OCI-LY7 (cell line): ENCODE data around the gene HS3ST3B1. TPM values are rescaled to one million over a fixed set of nuclear protein-coding genes. Genes with fewer than 3 reads are reported as not detected.

Source experiments
- Bru-seq: library from RNA; stranded (reverse); fragments of 400-500 nt; gene quantifications from one replicate; lab custom pipeline; 2021; lab: Mats Ljungman, UMichigan
- BruChase-seq, 2 experiments: library from RNA; stranded (reverse); fragments of 400-500 nt; gene quantifications; one replicate each; lab custom pipeline; 2021; lab: Mats Ljungman, UMichigan
- BruUV-seq: library from RNA; stranded (reverse); fragments of 400-500 nt; replicated peaks from 2 replicates; lab custom pipeline; 2021; lab: Mats Ljungman, UMichigan
- CTCF ChIA-PET: fragments of 300-600 bp; sonication (Branson Sonifier 250); formaldehyde crosslinking; loops from one replicate; lab custom pipeline; 2022; ENCODE audit warnings: antibody characterized with exemption; ENCODE audit not compliant: unreplicated experiment; lab: Charles Lee
- POLR2A ChIA-PET: fragments of 300-600 bp; sonication (Branson Sonifier 250); formaldehyde crosslinking; loops from one replicate; lab custom pipeline; 2022; ENCODE audit warnings: antibody characterized with exemption; lab: Charles Lee
- DNase-seq: peaks from one replicate; pipeline ENCODE4 v3.0.0-alpha.2; 2015; ENCODE audit warnings: low spot score
- H2AFZ ChIP-seq: fragments of 200-600 bp; sonication (generic), shearing (Covaris generic); 2 replicates; pipeline ENCODE4 v1.6.1; 2014; ENCODE audit warnings: mild to moderate bottlenecking, antibody characterized with exemption, low read length, moderate library complexity
- H3K27ac ChIP-seq: fragments of 200-600 bp; sonication (generic); 2 replicates; pipeline ENCODE4 v1.5.1; 2014; ENCODE audit warnings: mixed run types, low read depth, mild to moderate bottlenecking, moderate library complexity, low read length, inconsistent platforms; ENCODE audit not compliant: poor library complexity, severe bottlenecking
- H3K36me3 ChIP-seq: fragments of 200-600 bp; sonication (generic); 2 replicates; pipeline ENCODE4 v1.6.1; 2014; ENCODE audit warnings: mild to moderate bottlenecking, antibody characterized with exemption, low read length, moderate library complexity, mixed read lengths; ENCODE audit not compliant: insufficient read depth
- H3K4me1 ChIP-seq: fragments of 200-600 bp; sonication (generic); 2 replicates; pipeline ENCODE4 v1.5.1; 2014; ENCODE audit warnings: mild to moderate bottlenecking, low read length; ENCODE audit not compliant: insufficient read depth, poor library complexity, severe bottlenecking
- H3K4me2 ChIP-seq: fragments of 200-600 bp; sonication (generic); 2 replicates; pipeline ENCODE4 v1.6.1; 2014; ENCODE audit warnings: mild to moderate bottlenecking, low read length
- H3K4me3 ChIP-seq: fragments of 200-600 bp; sonication (generic); 2 replicates; pipeline ENCODE4 v1.5.1; 2014; ENCODE audit warnings: mild to moderate bottlenecking, low read depth, low read length; ENCODE audit not compliant: poor library complexity, severe bottlenecking
- H3K79me2 ChIP-seq: fragments of 200-600 bp; sonication (generic); 2 replicates; pipeline ENCODE4 v1.6.1; 2016; ENCODE audit warnings: low read depth, mild to moderate bottlenecking, low read length, moderate library complexity, mixed read lengths; ENCODE audit not compliant: insufficient read depth
- H3K9me2 ChIP-seq: fragments of 200-600 bp; sonication (generic); 2 replicates; pipeline ENCODE4 v1.6.1; 2016; ENCODE audit warnings: mild to moderate bottlenecking, low read length, mixed read lengths; ENCODE audit not compliant: insufficient read depth
- H3K9me3 ChIP-seq: fragments of 200-600 bp; sonication (generic); 2 replicates; pipeline ENCODE4 v1.6.1; 2014; ENCODE audit warnings: mild to moderate bottlenecking, mixed run types, low read length, mixed read lengths
- H4K20me1 ChIP-seq: fragments of 200-600 bp; sonication (generic); 2 replicates; pipeline ENCODE4 v1.6.1; 2014; ENCODE audit warnings: mild to moderate bottlenecking, antibody characterized with exemption, low read length, moderate library complexity, mixed read lengths; ENCODE audit not compliant: insufficient read depth
- CTCF ChIP-seq: fragments of 200-600 bp; sonication (generic); conservative IDR thresholded peaks from 2 replicates; pipeline ENCODE4 v1.5.1; 2014; ENCODE audit warnings: mild to moderate bottlenecking, antibody characterized with exemption, low read length, moderate library complexity, mixed read lengths
- EZH2phosphoT487 ChIP-seq: fragments of 200-600 bp; sonication (generic); IDR thresholded peaks from 2 replicates; pipeline ENCODE4 v1.6.1; 2018; ENCODE audit warnings: low read depth, borderline replicate concordance, mild to moderate bottlenecking, mixed run types, antibody characterized with exemption, low read length, moderate library complexity, mixed read lengths
- intact Hi-C: fragments of 100-400 bp; cut with micrococcal nuclease; formaldehyde crosslinking; loops from one replicate; pipeline ENCODE4 v1.10.0; 2022; ENCODE audit not compliant: unreplicated experiment
- long read RNA-seq: library from polyadenylated mRNA; stranded (forward); transcript quantifications from one replicate; pipeline ENCODE4 v2.0.0, GENCODE V29; 2022
- total RNA-seq, 2 experiments: library from RNA; depleted of rRNA in 1 of 2; stranded (reverse); fragments of >200 nt in 1 of 2; shearing (Covaris generic) in 1 of 2; gene quantifications; 2 replicates each; pipeline ENCODE4 v1.2.3, GENCODE V29; 2014 to 2022

HS3ST3B1 gene
- total RNA-seq (2014; rRNA removed; shearing (Covaris generic)) = 0.03 TPM in 1 of 2 replicates, not detected in the other
- total RNA-seq (2022) = 1.6 and 2.0 TPM in 2 replicates
- Bru-seq, nascent RNA = percentile 39 among the genes with signal in this experiment
- percentile 43 among the genes with signal in this experiment for BruChase-seq, experiment 1, labeled RNA remaining after a 6-hour chase
- BruChase-seq, experiment 2, labeled RNA remaining after a 2-hour chase = percentile 43 among the genes with signal in this experiment
- long read RNA-seq, partial matches to known transcripts = 0 of 1 reads
- long read RNA-seq, other reads (novel, unspliced or antisense) = 1 of 1 reads

- no peak for TF ChIP-seq CTCF
- TF ChIP-seq EZH2phosphoT487 = no peak
- intact Hi-C loops = loop anchor here (5.0 to 10.0 kb wide), 5 partner anchors 453 to 723 kb away; no protein-coding TSS in a partner anchor
- Histone ChIP-seq H3K4me3 (peak within 1 kb of the TSS; percentile 62), H3K79me2 (no peaks in the 10 kb centered on the region), H3K36me3 (no peaks in the 10 kb centered on the region), H4K20me1 (no peaks in the 10 kb centered on the region), H3K9me2 (no peaks in the 10 kb centered on the region), H3K4me2 (peak within 1 kb of the TSS; percentile 73), H3K9me3 (no peaks in the 10 kb centered on the region), H3K27ac (no peak within 1 kb of the TSS), H2AFZ (peak within 1 kb of the TSS; percentile 59; the same call in 1 of the 2 replicates), H3K4me1 (peaks cover 16% of the 10 kb centered on the region)
- DNase-seq = peak; percentile 40
- CTCF ChIA-PET = interaction anchor here (0.6 kb wide), 1 partner anchor 21 kb away, joined by 3 read pairs; no protein-coding TSS in a partner anchor
- no TSS peak for BruUV-seq
- POLR2A ChIA-PET = interaction anchor here (0.5 to 1.2 kb wide), 4 partner anchors 259 to 708 kb away, joined by 3 to 5 read pairs (median 3); no protein-coding TSS in a partner anchor
Observed at GRCh38 chr17:14300575-14301278, at the start of gene HS3ST3B1. Gene HS3ST3B1 (plus strand): TSS chr17:14301081. CDS start chr17:14301519, 438 bp downstream.

- intact Hi-C loops = no loop called here
- no peak overlapping the region for H3K4me2 ChIP-seq
- CTCF ChIA-PET = no interaction called here
- TF ChIP-seq CTCF (no peak), EZH2phosphoT487 (no peak)
- no peaks in the 10 kb centered on the region for H3K36me3 ChIP-seq
- BruUV-seq = no TSS peak
- no peak for DNase-seq
- no peak overlapping the region for H3K27ac ChIP-seq
- POLR2A ChIA-PET = no interaction called here
- no peaks in the 10 kb centered on the region for H3K9me3 ChIP-seq
- no peaks in the 10 kb centered on the region for H3K79me2 ChIP-seq
- no peaks in the 10 kb centered on the region for H4K20me1 ChIP-seq
- no peak overlapping the region for H3K4me3 ChIP-seq
- no peaks in the 10 kb centered on the region for H3K4me1 ChIP-seq
- no peaks in the 10 kb centered on the region for H3K9me2 ChIP-seq
- no peak overlapping the region for H2AFZ ChIP-seq
Observed at GRCh38 chr17:14261406-14261805, 39.5 kb upstream of the HS3ST3B1 start.
